Activated T-helper 9 cell treated with anti-CD3 and anti-CD28 coated beads, Interleukin-2, amount 50 U/mL, for 16 hours (primary cell): ENCODE measurements around the gene PPP2R3C.
A peak's percentile ranks its signal among the peaks of the same experiment; 100 is the strongest.
"Not testable (repeated sequence)": the region's sequence is repeated elsewhere in the genome, so short reads cannot be mapped to it uniquely, and the experiment has no call there.

ENCODE experiments used
- DNase-seq: peaks from one replicate; pipeline ENCODE4 v3.0.0-alpha.2; 2020; ENCODE audit warnings: low read depth

PPP2R3C gene

GRCh38 chr14:35121887-35122695, at the start of gene PPP2R3C, which contains the start of gene PRORP:
PPP2R3C (minus strand) TSS chr14:35121990; CDS start chr14:35121959, 31 bp downstream.
PRORP (plus strand) TSS chr14:35122552; CDS start chr14:35123246, 694 bp downstream.
- peak; percentile 82 for DNase-seq

GRCh38 chr14:35167496-35167895, 45.7 kb upstream of the PPP2R3C start:
- no peak for DNase-seq

GRCh38 chr14:35164849-35165248, 43.1 kb upstream of the PPP2R3C start:
- DNase-seq: no peak

GRCh38 chr14:35163384-35163783, 41.6 kb upstream of the PPP2R3C start:
- no peak for DNase-seq

- no peak for DNase-seq
Observed at GRCh38 chr14:35161231-35161630, 39.4 kb upstream of the PPP2R3C start.

- no peak for DNase-seq
Observed at GRCh38 chr14:35159742-35160409, 38.1 kb upstream of the PPP2R3C start.

GRCh38 chr14:35158951-35159653, 37.3 kb upstream of the PPP2R3C start:
- no peak for DNase-seq

- DNase-seq: no peak
Observed at GRCh38 chr14:35158491-35158890, 36.7 kb upstream of the PPP2R3C start.

GRCh38 chr14:35155962-35156361, 34.2 kb upstream of the PPP2R3C start:
- no peak for DNase-seq

GRCh38 chr14:35154016-35154415, 32.2 kb upstream of the PPP2R3C start:
- DNase-seq: no peak

- DNase-seq: not testable (repeated sequence)
Observed at GRCh38 chr14:35152531-35152930, 30.7 kb upstream of the PPP2R3C start.

- no peak for DNase-seq
Observed at GRCh38 chr14:35149239-35149638, 27.4 kb upstream of the PPP2R3C start.

GRCh38 chr14:35147711-35148110, 25.9 kb upstream of the PPP2R3C start:
- no peak for DNase-seq

GRCh38 chr14:35147186-35147585, 25.4 kb upstream of the PPP2R3C start:
- DNase-seq: no peak

GRCh38 chr14:35146711-35147149, 24.9 kb upstream of the PPP2R3C start:
- DNase-seq: no peak

GRCh38 chr14:35144029-35144428, 22.2 kb upstream of the PPP2R3C start:
- DNase-seq: no peak

GRCh38 chr14:35140718-35141581, 19.2 kb upstream of the PPP2R3C start:
- DNase-seq: no peak

- no peak for DNase-seq
Observed at GRCh38 chr14:35138585-35138984, 16.8 kb upstream of the PPP2R3C start.

GRCh38 chr14:35134329-35135123, 12.7 kb upstream of the PPP2R3C start:
- no peak for DNase-seq

- no peak for DNase-seq
Observed at GRCh38 chr14:35133542-35134328, 11.9 kb upstream of the PPP2R3C start.
